HG02798 (cell line): ENCODE measurements around the gene TANC1.

Experiments used
- ATAC-seq: cut with Tn5 transposase; IDR thresholded peaks from one replicate; pipeline ENCODE4 v1.9.1; 2021; ENCODE audit warnings: mild to moderate bottlenecking; ENCODE audit not compliant: unreplicated experiment, poor library complexity

Gene TANC1

GRCh38 chr2:159176555-159176954 is 208.1 kb downstream of the TANC1 start:
- no peak for ATAC-seq

GRCh38 chr2:159177357-159177756 is 208.9 kb downstream of the TANC1 start:
- no peak for ATAC-seq

GRCh38 chr2:159177957-159178356 is 209.5 kb downstream of the TANC1 start:
- no peak for ATAC-seq

- ATAC-seq = no peak
These were observed 210.7 kb downstream of the TANC1 start for GRCh38 chr2:159179096-159179495.

GRCh38 chr2:159179696-159180095 is 211.3 kb downstream of the TANC1 start:
- no peak for ATAC-seq

GRCh38 chr2:159183346-159183745 is 214.9 kb downstream of the TANC1 start:
- no peak for ATAC-seq

GRCh38 chr2:159185401-159186130 is 217.1 kb downstream of the TANC1 start:
- peak; percentile 45 for ATAC-seq

DNA sequence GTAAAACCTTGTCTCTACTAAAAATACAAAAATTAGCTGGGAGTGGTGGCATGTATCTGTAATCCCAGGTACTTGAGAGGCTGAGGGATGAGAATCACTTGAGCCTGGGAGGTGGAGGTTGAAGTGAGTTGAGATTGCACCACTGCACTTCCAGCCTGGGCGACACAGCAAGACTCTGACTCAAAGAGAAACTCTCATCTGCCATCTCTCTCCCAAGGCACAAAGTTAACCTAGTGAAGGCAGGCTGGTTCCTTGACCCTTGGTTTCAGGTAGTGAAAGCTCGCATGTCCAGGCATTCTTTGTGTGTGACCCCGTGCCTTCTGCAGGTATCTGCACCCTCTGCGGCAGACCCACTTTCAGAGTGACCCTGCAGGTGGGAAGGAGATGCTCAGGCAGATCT is 218.0 kb downstream of the TANC1 start:
- peak; percentile 44 for ATAC-seq

GRCh38 chr2:159187106-159187505 is 218.7 kb downstream of the TANC1 start:
- ATAC-seq = no peak

GRCh38 chr2:159188449-159188848 is 220.0 kb downstream of the TANC1 start:
- ATAC-seq = no peak

GRCh38 chr2:159192371-159192918 is 224.0 kb downstream of the TANC1 start:
- ATAC-seq = no peak

GRCh38 chr2:159193791-159194190 is 225.4 kb downstream of the TANC1 start:
- ATAC-seq = no peak

- no peak for ATAC-seq
These were observed 225.8 kb downstream of the TANC1 start for GRCh38 chr2:159194241-159194640.

GRCh38 chr2:159195697-159196096 is 227.3 kb downstream of the TANC1 start:
- ATAC-seq = no peak

DNA sequence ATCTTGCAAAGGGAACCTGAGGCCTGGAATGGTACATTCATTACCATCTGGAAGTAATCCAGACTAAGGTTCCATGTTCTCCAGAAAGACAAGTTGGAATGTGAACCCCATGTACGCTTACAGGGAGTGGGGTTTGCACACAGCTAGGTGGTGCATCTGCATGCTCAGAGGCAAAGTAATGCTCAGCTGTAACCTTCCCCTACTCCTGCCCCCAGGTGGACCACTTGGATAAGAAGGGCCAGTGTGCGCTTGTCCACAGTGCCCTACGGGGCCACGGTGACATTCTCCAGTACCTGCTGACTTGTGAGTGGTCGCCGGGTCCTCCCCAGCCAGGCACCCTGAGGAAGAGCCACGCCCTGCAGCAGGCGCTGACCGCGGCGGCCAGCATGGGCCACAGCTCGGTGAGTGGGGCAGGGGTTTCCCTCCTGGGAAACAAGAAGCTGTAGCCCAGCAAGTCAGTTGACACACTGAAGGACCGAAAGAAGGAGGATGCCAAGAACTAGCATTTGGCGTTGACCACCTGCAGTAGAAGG is 228.0 kb downstream of the TANC1 start:
- ATAC-seq = no peak

- ATAC-seq = no peak
These were observed 230.8 kb downstream of the TANC1 start for GRCh38 chr2:159199236-159199635.

DNA sequence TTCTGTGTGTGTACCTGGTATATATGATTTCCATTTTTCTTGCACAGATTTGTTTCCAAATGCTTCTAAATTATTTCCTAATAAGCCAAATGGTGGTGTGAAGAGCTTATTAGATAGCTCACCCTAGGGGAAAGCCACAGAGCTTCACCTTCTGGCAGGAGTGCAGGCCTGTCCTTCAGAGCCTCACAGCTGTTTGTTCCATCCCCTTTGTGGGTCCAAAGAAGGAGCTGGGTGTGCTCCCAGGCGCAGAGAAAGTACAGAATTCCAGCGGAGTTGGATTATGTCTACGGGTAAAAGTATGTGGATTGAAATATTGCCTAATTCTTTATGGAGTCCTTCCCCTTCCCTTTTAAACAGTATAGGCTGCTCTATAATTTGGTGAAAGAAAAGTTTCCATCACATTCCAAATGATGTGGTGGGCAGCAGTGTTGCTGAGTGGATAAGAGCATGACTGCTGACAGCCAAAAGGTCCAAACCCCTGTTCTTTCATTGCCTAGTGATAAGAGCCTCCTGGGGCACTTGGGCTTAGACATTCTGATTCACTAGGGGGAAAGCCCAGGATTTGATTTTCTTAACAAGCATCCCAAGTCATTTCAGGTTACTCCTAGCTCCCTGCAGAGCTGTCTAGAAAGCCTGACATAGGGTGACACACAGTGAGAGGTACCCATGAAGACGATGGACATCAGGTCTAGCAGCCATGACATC is 231.5 kb downstream of the TANC1 start:
- ATAC-seq = no peak

- ATAC-seq = no peak
These were observed 232.1 kb downstream of the TANC1 start for GRCh38 chr2:159200498-159200897.

DNA sequence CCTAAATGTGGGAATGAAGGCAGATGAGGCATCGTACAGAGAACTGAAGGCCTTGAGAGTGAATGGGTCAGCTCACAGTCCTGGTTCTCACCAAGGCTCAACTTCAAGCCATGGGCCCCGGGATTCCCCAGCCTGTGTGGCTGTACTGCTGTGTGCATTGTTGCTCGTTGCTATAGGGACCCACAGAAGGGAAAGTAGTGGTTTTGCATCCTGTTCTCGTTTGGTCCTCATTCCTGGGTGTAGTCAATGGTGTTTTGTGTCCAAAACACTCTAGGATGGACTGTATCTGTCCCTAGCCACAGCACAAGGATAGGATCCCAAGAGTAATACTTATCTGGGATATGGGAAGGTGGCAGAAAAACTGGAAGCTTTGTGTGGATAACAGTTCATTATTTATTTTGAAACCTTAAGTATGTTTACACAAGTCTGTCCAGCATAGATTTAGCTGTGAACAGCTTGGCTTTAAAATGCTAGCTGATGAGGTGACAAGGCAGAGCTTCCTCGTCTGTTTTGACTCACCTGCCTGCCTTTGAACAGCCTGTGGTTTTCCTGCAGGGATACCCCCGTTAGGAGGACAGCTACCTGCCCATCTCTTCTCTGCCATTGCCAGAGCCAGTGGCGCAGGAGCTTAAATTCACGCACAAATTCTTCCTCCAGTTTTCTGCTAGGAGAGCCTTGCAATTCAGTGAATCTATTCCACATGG is 233.1 kb downstream of the TANC1 start:
- ATAC-seq = peak; percentile 98

DNA sequence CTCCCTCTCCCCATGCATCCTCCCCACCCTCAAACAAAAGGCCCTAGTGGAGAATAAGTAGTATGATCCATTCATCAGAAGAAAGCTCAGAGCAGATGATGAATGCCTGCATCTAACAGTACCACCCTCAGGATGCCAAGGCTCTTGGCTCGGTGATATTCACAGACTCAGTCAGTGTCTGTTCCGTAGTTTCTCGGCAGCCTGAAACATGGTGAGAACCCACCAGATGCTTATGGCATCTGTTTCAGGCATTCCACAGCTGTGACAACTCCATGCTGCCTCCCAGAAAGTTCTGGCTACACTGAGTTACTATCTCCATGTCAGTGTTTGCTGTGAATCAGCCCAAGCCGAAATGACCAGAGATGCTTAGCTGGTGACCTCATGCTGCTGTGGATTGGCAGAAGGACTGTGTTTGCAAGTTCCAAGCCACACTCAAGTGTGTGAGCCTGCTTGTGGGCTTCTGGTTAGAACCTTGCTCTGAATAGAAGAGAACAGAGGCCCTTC is 234.2 kb downstream of the TANC1 start:
- no peak for ATAC-seq
